DMS 273 (cell line): ENCODE results near the gene CPO.

ENCODE experiments used
- DNase-seq: peaks from one replicate; lab custom pipeline; 2025; ENCODE audit not compliant: unreplicated experiment; lab: John Stamatoyannopoulos, UW

Gene CPO

GRCh38 chr2:207012461-207012860 is 73.1 kb downstream of the CPO start:
- no peak for DNase-seq

DNA sequence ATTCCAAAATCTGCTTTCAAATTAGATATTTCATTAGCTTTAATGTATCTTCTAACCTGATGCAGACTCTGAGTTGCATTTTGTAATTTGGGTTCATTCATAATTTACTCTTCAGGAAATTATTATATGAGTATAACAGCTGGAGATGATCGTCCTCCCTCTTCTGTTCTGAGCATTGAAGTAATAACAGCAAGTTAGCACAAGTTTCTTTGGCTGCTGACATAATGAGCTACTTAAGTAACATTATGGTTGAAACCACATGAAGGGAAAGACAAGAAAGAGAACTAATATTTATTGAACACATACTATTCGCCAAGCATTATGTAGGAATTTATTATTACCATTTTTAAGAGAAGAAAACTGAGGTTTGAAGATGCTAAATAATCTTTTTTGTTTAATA is 75.1 kb downstream of the CPO start:
- DNase-seq: no peak

DNA sequence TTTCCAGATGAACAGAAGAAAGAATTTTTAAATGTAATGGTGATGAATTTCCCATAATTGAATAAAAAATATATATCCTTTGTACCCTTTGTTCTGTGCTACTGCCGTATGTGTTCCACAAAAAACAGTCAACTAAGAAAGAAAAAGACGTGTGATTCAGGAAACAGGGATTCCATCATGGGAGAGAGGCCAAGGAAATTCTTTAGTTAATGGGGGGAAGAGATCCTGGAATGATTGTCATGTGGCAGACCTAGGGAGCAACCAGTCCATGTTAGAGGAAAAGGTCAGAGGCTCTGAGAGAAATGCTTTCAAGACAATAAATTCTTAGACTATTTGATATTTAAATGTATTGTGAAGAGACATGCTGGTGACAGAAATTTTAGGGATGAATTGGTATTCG is 76.6 kb downstream of the CPO start:
- DNase-seq: no peak
